Activated T-helper 2 cell treated with anti-CD3 and anti-CD28 coated beads, Interferon-gamma antibody, Interleukin-2, Interleukin-4, amounts not matched to agents 10 μg/mL and 5 μg/mL and 100 μg/mL, durations not matched to agents 14 hours and 24 hours and 36 hours (primary cell): ENCODE results near the gene HIVEP3. TPM values are rescaled to one million over a fixed set of nuclear protein-coding genes. Genes with fewer than 3 reads are reported as not detected.
"Not testable (repeated sequence)": the region's sequence is repeated elsewhere in the genome, so short reads cannot be mapped to it uniquely, and the experiment has no call there.

Source experiments
- DNase-seq: peaks from one replicate; pipeline ENCODE4 v3.0.0; 2021; ENCODE audit warnings: low spot score
- H3K27ac Mint-ChIP-seq: one replicate; pipeline ENCODE4 v1.8.0; 2021; ENCODE audit warnings: mixed read lengths
- H3K27me3 Mint-ChIP-seq: one replicate; pipeline ENCODE4 v1.8.0; 2021; ENCODE audit warnings: low read depth, mixed read lengths
- H3K36me3 Mint-ChIP-seq: one replicate; pipeline ENCODE4 v1.8.0; 2021; ENCODE audit warnings: low read depth, mixed read lengths
- H3K4me1 Mint-ChIP-seq: one replicate; pipeline ENCODE4 v1.8.0; 2021; ENCODE audit warnings: low read depth, mixed read lengths
- H3K4me3 Mint-ChIP-seq: one replicate; pipeline ENCODE4 v1.8.0; 2021; ENCODE audit warnings: low read depth, mild to moderate bottlenecking, moderate library complexity, mixed read lengths
- H3K9me3 Mint-ChIP-seq: one replicate; pipeline ENCODE4 v1.8.0; 2021; ENCODE audit warnings: mixed read lengths
- intact Hi-C: fragments of 100-400 bp; cut with micrococcal nuclease; formaldehyde crosslinking; loops from one replicate; pipeline ENCODE4 v1.15.1; 2023
- total RNA-seq: library from RNA; stranded (reverse); gene quantifications from 2 replicates; pipeline ENCODE4 v1.2.3, GENCODE V29; 2022

Gene HIVEP3
- total RNA-seq, 1 donor from 2014 or later = 33.7 TPM

DNA sequence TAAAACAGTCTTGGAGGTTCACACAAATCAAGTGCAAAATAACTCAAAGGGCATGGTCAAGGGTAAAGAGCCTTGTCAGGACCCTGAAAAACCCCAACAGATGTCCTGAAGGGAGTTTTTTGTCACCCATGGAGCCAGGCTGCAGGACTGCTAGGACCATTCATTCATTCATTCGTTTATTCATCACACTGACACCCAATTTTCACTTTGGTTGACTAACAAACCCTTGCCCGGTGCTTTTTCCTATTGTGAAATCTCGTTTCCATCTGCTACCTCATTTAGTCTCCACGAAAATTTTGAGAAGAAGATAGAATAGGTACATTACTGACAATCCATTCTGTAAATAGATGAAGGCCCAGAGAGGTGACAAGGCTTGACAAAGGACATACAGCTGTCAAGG lies 216.0 kb downstream of the HIVEP3 start:
- DNase-seq = no peak
- no peak overlapping the region for H3K27ac Mint-ChIP-seq
- H3K36me3 Mint-ChIP-seq = no peaks in the 10 kb centered on the region
- H3K4me1 Mint-ChIP-seq = peaks cover 13% of the 10 kb centered on the region
- no peak overlapping the region for H3K4me3 Mint-ChIP-seq
- intact Hi-C loops = no loop called here
- no peaks in the 10 kb centered on the region for H3K27me3 Mint-ChIP-seq
- no peaks in the 10 kb centered on the region for H3K9me3 Mint-ChIP-seq

DNA sequence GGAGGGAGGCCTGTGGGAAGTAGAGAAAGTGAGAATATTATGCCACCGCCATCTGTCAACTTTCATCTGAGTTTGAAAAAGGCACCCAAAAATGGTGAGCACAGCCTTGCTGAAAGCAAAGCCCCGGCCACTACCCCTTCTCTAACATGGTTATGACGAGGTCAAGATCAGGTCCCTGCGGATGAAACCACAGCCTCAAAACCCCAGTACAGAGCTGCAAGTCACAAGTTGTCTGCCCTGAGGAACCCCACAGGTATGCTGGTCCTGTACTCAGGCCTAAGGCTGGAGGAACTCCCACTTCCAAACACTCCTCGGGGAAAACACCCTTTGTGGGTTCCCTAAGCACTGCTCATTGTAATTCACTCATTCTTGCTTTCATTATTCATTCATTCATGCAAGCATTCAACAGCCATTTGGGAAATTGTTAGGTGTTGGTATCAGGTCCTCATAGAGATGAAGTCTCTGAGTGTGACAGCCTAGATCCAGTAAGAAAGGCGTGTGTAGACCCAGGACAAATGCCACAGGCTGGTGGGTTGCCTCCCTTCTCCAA lies 217.7 kb downstream of the HIVEP3 start:
- no peak overlapping the region for H3K4me3 Mint-ChIP-seq
- peaks cover 9% of the 10 kb centered on the region for H3K4me1 Mint-ChIP-seq
- no peaks in the 10 kb centered on the region for H3K36me3 Mint-ChIP-seq
- H3K27ac Mint-ChIP-seq = no peak overlapping the region
- DNase-seq = no peak
- H3K9me3 Mint-ChIP-seq = no peaks in the 10 kb centered on the region
- no peaks in the 10 kb centered on the region for H3K27me3 Mint-ChIP-seq
- intact Hi-C loops = no loop called here

DNA sequence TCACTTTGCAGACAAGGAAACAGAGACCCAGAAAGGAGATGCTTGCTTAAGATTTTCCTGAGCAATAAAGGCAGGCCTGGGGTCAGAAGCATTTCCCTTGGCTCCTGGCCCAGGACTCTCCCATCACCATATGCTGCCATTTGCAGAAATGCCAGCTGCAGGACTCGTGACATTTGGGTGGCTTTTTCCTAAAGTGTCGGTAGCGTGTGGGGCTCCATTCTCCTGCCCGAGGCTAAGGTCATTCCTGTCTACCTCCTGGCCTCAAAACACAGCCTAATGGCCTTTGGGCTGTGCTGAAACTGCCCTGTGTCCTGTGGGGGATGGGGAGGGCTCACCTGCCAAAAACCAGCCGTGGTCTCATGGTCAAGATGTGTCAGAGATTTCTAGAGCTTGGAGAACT lies 218.1 kb downstream of the HIVEP3 start:
- H3K9me3 Mint-ChIP-seq = no peaks in the 10 kb centered on the region
- no peaks in the 10 kb centered on the region for H3K36me3 Mint-ChIP-seq
- H3K4me3 Mint-ChIP-seq = no peak overlapping the region
- intact Hi-C loops = no loop called here
- no peak for DNase-seq
- no peak overlapping the region for H3K27ac Mint-ChIP-seq
- no peaks in the 10 kb centered on the region for H3K27me3 Mint-ChIP-seq
- H3K4me1 Mint-ChIP-seq = peaks cover 9% of the 10 kb centered on the region

DNA sequence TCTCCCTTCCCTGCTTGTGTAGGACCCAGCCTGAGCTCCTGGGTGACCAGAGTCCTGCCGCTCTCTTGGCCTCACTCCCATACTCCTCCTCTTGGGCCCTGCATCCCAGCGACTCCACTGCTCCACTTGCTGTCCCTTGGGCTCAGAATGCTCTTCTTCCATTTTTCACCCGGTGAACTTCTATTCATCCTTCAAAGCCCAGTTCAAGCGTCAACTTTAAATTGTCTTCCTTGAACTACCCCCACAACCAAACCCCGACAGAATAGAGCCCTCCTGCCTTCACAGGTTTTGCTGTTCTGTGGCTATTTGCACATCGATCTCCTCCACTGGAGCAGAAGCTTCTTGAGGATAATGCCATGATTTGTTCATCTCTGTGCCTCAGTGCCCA lies 218.9 kb downstream of the HIVEP3 start:
- H3K4me3 Mint-ChIP-seq = no peak overlapping the region
- H3K36me3 Mint-ChIP-seq = no peaks in the 10 kb centered on the region
- no peaks in the 10 kb centered on the region for H3K9me3 Mint-ChIP-seq
- DNase-seq = no peak
- H3K27ac Mint-ChIP-seq = no peak overlapping the region
- H3K27me3 Mint-ChIP-seq = no peaks in the 10 kb centered on the region
- peaks cover 9% of the 10 kb centered on the region for H3K4me1 Mint-ChIP-seq
- intact Hi-C loops = no loop called here

DNA sequence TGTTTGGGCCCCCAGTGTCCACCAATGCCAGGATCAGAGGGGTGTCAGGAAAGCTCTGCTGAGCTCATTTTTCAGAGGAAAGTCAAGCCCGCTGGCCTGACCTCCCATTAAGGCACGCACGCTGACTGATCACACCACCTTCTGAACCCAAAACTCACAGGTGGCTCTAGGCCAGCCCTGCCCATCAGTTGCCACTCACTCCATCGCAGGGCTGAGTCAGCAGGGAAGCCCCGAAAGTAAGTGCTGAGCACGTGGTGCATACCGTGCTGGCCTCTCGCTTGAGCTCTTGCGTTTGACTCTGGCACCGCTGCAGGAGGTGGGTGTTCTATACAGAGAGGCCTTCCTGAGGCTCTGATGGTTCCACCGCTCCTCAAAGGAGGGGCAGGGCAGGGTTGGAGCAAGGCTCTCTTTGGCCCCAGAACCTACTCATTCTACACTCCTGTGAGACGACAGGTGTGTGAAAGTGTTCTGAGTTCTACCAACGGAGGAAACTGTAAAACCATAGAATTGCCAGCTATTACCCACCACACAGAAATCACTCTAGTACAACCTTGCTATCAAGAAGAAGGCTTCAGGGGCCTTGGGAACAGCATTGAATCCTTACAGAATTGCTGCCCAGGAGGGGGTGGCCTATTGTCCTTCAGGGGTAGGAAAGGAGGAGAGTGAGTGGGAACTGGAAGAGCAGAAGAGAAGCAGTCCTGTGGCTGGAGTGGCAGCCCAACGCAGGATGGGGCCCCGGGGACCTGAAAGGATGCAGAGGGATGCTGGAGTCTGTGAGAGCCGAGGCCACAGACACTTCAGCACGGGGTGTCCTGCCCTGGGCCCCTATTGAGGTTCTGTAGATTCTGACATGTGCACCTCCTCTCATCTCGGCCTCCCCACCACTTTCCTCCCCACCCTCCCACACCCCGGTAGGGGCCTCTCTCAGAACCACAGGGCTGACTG lies 219.5 kb downstream of the HIVEP3 start:
- H3K27ac Mint-ChIP-seq = no peak overlapping the region
- intact Hi-C loops = no loop called here

DNA sequence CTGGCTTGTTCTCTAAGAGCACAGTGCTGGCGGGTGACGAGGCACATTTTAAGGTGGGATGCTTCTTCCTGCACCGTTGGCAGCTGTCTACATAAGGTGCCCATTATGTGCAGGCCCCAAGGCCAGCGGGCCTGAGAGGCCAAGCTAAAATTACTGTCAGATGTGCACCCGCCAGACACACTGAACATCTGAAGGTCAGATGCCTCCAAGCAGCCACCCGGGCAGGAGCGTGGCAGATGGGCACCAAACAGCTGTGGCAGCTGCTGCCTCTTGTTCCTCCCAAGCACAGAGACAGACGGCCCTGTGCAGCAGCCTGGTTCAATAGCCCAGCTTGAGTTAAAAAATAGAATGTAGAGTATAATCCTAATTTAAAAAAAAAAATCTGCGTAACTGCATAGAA lies 222.3 kb downstream of the HIVEP3 start:
- no peaks in the 10 kb centered on the region for H3K27me3 Mint-ChIP-seq
- no peak overlapping the region for H3K4me3 Mint-ChIP-seq
- no peak for DNase-seq
- H3K27ac Mint-ChIP-seq = no peak overlapping the region
- H3K36me3 Mint-ChIP-seq = no peaks in the 10 kb centered on the region
- intact Hi-C loops = no loop called here
- no peaks in the 10 kb centered on the region for H3K9me3 Mint-ChIP-seq
- peaks cover 11% of the 10 kb centered on the region for H3K4me1 Mint-ChIP-seq

More for the DNA sequence above, 219.5 kb downstream of the HIVEP3 start:
- Mint-ChIP-seq H3K4me1 (peaks cover 9% of the 10 kb centered on the region), H3K9me3 (no peaks in the 10 kb centered on the region), H3K4me3 (no peak overlapping the region), H3K27me3 (no peaks in the 10 kb centered on the region), H3K36me3 (no peaks in the 10 kb centered on the region)
- DNase-seq = no peak

DNA sequence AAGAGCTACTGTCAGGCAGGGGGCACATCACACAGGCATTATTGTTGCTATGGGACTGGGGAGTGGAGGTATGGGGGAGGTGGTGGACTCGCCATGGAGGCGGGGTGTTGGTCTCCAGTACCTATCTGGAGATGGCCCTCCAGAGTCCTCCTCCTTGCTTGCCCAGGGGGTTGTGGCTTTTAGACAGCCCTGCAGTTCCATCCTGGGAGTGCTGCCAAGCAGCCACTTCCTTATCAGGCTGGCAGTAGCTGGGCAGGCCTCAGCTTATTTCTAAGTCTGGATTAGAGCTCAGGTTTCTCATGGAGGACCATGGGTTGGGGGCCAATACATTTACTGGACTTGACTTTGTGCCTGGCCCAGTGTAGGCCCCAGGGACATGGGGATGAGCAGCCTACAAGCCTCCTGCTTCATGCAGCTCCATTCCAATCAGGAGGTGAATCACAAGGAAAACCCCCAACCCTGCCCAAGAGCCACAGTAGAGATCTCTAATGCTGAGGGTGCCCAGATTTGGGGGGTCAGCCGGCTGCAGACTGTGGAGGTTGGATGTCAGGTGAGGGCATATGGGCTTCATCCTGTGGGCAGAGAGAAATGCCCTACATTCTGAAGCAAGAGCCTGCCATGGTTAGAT lies 223.5 kb downstream of the HIVEP3 start:
- Mint-ChIP-seq H3K4me1 (peaks cover 12% of the 10 kb centered on the region), H3K27ac (no peak overlapping the region), H3K36me3 (no peaks in the 10 kb centered on the region), H3K4me3 (no peak overlapping the region), H3K27me3 (no peaks in the 10 kb centered on the region), H3K9me3 (no peaks in the 10 kb centered on the region)
- no peak for DNase-seq
- intact Hi-C loops = no loop called here

DNA sequence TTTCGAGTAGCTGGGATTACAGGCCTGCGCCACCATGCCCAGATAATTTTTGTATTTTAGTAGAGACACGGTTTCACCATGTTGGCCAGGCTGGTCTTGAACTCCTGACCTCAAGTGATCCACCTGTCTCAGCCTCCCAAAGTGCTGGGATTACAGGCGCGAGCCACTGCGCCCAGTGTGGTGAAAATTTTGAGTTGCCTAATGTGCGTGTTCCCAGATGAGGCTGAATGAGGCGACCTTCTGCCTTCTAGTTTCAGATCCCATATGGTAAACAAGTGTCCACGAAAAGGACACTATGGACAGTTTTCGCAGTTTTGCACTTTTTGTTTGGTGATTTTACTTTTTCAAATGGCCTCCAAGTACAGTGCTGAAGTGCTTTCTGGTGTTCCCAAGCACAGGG lies 226.8 kb downstream of the HIVEP3 start:
- H3K9me3 Mint-ChIP-seq, H3K27me3 Mint-ChIP-seq, H3K4me3 Mint-ChIP-seq, DNase-seq, H3K36me3 Mint-ChIP-seq, H3K27ac Mint-ChIP-seq, intact Hi-C loops: not testable (repeated sequence)
- H3K4me1 Mint-ChIP-seq = peaks cover 25% of the 10 kb centered on the region

DNA sequence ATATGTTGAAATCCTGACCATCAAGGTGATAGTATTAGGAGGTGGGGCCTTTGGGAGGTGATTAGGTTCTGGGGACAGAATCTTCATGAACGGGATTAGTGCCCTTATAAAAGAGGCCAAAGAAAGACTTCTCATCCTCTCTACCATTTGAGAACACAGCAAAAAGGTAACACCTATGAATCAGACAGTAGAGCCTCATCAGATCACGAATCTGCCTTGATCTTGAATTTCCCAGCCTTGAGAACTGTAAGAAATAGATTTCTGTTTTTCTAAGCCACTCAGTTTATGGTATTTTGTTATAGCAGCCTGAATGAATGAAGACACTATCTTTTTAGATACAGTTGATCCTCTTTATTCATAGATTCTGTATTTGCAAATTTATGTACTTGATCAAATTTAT lies 227.3 kb downstream of the HIVEP3 start:
- Mint-ChIP-seq H3K36me3 (no peaks in the 10 kb centered on the region), H3K4me1 (peaks cover 30% of the 10 kb centered on the region), H3K4me3 (no peak overlapping the region), H3K27me3 (no peaks in the 10 kb centered on the region), H3K27ac (no peak overlapping the region), H3K9me3 (no peaks in the 10 kb centered on the region)
- no peak for DNase-seq
- intact Hi-C loops = no loop called here

DNA sequence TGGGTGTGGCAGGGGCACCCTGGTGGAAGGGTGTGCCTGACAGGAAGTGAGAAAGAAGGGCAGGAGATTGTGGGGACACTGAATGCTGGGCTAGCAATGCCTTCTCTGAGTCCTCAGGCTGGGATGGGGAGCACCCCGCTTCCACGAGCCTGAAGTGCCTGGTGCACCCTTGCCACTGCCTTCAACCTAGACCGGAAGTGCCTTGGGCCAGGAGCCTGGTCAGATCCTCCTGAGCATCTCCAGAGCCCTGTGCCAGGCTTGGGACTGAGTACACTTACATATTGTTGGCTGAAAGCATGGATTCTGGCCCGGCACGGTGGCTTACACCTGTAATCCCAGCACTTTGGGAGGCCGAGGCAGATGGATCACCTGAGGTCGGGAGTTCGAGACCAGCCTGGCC lies 228.4 kb downstream of the HIVEP3 start:
- no peak overlapping the region for H3K27ac Mint-ChIP-seq

DNA sequence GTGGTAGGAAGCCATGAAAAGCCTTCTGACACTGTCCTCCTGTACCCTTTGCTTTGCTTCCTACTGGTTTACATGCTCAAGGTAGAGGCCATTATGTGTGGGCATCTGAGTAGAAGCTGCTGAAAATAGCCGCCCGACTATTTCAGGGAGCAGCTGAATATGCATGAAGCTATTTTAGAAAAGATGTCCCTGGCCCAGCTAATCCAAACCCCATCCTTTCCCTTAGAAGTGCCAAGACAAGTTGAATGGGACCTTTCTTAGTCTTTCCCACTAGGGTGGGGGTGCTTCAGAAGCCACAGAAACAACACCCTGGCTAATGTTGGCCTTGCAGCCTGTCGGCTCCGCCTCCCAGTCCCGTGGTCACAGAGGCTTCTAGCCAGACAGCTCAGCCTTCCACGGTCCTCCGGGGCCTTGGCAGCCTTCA lies 229.2 kb downstream of the HIVEP3 start:
- Mint-ChIP-seq H3K4me1 (peaks cover 46% of the 10 kb centered on the region), H3K9me3 (no peaks in the 10 kb centered on the region), H3K27ac (no peak overlapping the region), H3K27me3 (no peaks in the 10 kb centered on the region), H3K36me3 (no peaks in the 10 kb centered on the region), H3K4me3 (no peak overlapping the region)
- intact Hi-C loops = no loop called here
- DNase-seq = no peak

More for the DNA sequence above, 228.4 kb downstream of the HIVEP3 start:
- H3K4me1 Mint-ChIP-seq = peaks cover 39% of the 10 kb centered on the region
- no peaks in the 10 kb centered on the region for H3K27me3 Mint-ChIP-seq
- no peaks in the 10 kb centered on the region for H3K9me3 Mint-ChIP-seq
- no peaks in the 10 kb centered on the region for H3K36me3 Mint-ChIP-seq
- H3K4me3 Mint-ChIP-seq = no peak overlapping the region
- intact Hi-C loops = no loop called here
- no peak for DNase-seq

DNA sequence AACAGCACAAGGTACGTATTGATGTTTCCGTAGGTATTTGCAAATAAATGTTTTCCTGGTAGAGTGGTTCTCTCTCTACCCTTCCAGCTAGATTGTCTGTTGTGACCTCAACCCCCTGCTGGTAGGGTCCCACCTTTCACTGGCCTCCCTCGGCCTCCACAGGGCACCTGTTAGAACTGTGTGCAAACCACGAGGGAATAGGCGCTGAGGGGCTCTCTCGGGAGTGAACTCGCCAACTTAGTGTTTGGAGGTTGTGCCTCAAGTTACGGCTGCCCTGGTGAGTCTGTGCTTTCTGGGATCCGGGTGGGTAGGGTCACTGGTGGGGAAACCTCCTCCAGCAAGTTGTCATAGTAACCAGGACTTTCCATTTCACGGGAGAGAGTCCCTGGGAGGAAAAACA lies 229.6 kb downstream of the HIVEP3 start:
- Mint-ChIP-seq H3K4me1 (peaks cover 51% of the 10 kb centered on the region), H3K9me3 (no peaks in the 10 kb centered on the region), H3K27ac (no peak overlapping the region), H3K4me3 (no peak overlapping the region), H3K36me3 (no peaks in the 10 kb centered on the region), H3K27me3 (no peaks in the 10 kb centered on the region)
- intact Hi-C loops = no loop called here
- DNase-seq = no peak

DNA sequence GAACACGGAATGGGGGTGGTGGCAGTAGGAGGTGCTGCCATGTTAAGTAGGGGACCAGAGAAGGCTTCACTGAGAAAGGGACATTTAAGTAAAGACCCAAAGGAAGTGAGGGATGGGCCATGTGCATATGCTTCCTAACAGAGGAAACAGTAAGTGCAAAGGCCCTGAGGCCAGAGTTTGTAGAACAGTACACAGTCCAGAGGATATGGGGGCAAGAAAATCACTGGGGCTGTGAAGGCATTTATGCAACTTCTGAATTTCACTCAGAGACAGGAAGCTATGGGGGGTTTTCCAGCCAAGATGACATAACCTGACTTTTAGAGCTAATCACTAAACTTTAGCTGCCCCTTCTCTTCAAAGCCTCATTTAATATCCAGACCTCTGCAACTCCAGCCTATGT lies 231.7 kb downstream of the HIVEP3 start:
- intact Hi-C loops = no loop called here
- H3K4me1 Mint-ChIP-seq = peaks cover 71% of the 10 kb centered on the region
- H3K4me3 Mint-ChIP-seq = no peak overlapping the region
- H3K36me3 Mint-ChIP-seq = no peaks in the 10 kb centered on the region
- DNase-seq = no peak
- H3K9me3 Mint-ChIP-seq = no peaks in the 10 kb centered on the region
- H3K27ac Mint-ChIP-seq = peak overlapping the region; percentile 26
- no peaks in the 10 kb centered on the region for H3K27me3 Mint-ChIP-seq
